AG09319 (cell line): ENCODE data around the gene WDCP.
A peak's percentile ranks its signal among the peaks of the same experiment; 100 is the strongest.
"Not testable (repeated sequence)": the region's sequence is repeated elsewhere in the genome, so short reads cannot be mapped to it uniquely, and the experiment has no call there.

Experiments used
- DNase-seq: peaks from one replicate; pipeline ENCODE4 v3.0.0-alpha.2; 2010; ENCODE audit warnings: low read depth; ENCODE audit errors: extremely low read depth
- CTCF ChIP-seq: IDR thresholded peaks from 2 replicates; pipeline ENCODE4 v1.5.1; 2011; ENCODE audit warnings: low read depth, mild to moderate bottlenecking, inconsistent platforms, low read length, moderate library complexity

Gene WDCP

GRCh38 chr2:24016376-24016761 is 30.8 kb downstream of the WDCP start:
- TF ChIP-seq CTCF = no peak
- no peak for DNase-seq

DNA sequence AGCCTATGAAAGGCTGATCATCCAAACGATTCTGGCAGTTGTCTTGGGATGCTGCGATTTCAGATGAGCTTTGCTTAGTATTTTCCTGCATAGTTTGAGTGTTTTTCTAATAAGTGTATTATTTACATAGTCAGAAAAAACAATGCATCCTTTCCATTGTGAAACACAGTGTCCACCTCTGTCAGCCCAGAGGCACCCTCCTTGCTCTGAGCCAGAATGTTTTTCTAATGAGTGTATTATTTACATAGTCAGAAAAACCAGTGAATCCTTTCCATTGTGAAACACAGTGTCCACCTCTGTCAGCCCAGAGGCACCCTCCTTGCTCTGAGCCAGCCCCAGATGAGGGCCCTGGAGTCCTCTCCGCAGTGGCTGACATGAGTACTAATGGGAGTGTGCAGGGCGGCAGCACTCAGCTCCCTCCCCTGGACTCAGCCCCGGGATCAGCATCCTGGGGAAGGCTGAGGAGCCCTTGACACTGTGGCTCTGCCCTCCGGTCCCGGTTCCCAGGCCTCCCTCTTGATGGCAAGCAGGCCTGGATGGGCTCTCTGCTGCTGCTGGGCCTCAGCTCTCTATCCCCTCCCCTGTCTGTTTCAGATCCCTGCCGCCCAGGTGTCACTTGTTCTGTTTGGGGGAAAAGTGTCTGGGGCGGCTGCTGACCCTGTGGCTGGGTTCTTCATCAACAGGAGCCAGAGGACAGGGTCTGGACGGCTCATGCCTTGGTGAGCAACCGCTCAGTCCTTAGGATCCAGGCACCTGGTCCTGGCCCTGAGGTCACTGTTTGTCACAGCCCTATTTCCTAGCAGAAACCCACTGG is 31.4 kb downstream of the WDCP start:
- peak; percentile 24 for DNase-seq
- TF ChIP-seq CTCF = no peak

DNA sequence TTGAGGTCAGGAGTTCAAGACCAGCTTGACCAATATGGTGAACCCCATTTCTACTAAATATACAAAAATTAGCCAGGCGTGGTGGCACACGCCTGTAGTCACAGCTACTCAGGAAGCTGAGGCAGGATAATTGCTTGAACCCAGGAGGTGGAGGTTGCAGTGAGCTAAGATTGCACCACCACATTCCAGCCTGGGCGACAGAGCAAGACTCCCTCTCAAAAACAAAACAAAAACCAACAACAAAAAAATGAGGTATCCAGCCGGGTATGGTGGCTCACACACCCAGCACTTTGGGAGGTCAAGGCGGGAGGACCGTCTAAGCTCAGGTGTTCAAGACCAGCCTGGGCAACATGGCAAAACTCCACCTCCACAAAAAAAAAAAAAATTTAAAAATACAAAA is 32.3 kb downstream of the WDCP start:
- not testable (repeated sequence) for DNase-seq

DNA sequence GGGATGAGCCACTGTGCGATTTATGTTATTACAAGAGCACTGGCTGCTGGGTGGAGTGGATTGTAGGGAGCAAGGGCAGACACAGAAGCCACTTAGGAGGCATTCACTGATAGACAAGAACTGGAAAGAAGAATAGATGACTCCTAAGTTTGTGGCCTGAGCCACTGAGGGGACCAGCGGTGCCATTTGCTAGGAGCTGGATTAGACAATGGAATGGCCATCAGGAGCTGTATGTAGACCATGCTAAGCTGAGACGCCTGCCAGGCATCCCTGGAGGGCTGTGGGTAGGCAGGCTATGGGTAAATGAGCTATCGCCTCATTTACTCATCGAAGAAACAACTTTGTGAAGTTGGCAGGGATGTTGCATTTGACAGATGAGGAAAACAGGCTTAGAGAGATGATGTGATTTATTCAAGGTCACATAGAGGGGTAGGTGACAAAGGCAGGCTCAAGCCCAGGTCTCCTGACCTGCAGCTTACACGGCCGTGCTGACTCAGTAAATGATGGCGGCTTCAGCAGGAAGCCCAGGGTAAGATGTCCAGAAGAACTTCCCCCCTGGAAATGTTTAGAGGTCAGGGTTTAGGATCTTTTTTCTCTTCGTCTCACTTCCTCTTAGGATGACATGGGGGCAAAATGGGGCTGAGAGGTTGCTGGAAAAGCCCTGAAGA is 34.5 kb downstream of the WDCP start:
- no peak for TF ChIP-seq CTCF
- no peak for DNase-seq

- no peak for DNase-seq
- TF ChIP-seq CTCF = no peak
Measured at GRCh38 chr2:24011250-24012104, 35.7 kb downstream of the WDCP start.

- no peak for TF ChIP-seq CTCF
- DNase-seq = no peak
Measured at GRCh38 chr2:24010477-24011249, 36.5 kb downstream of the WDCP start.
